Tibial nerve (tissue), 4 donors: ENCODE results near the gene SERPINA6.

Experiments
- CTCF ChIP-seq, 5 experiments: fragments of 200-600 bp in 3 of 5; fragments of 450-650 bp in 2 of 5; sonication (generic) in 3 of 5; IDR thresholded peaks; one replicate each; pipeline ENCODE4 v1.5.1; 2016 to 2019; ENCODE audit warnings: antibody characterized with exemption in 5 of 5, mild to moderate bottlenecking in 3 of 5, moderate library complexity in 2 of 5
- EP300 ChIP-seq, 2 donors: sonication (generic); formaldehyde crosslinking; IDR thresholded peaks; one replicate each; pipeline ENCODE4 v1.6.1; 2017; ENCODE audit warnings: antibody characterized with exemption in 2 of 2, mild to moderate bottlenecking in 1 of 2
- POLR2A ChIP-seq, 2 donors: fragments of 450-650 bp; IDR thresholded peaks; one replicate each; pipeline ENCODE4 v1.6.1; 2017; ENCODE audit warnings: antibody characterized with exemption in 2 of 2, mild to moderate bottlenecking in 2 of 2, moderate library complexity in 2 of 2

- TF ChIP-seq POLR2A (IDR thresholded peaks at IDR 0.05) (no peak), CTCF (IDR thresholded peaks at IDR 0.05) (no peak), EP300 (IDR thresholded peaks at IDR 0.05) (no peak)
Observed at GRCh38 chr14:94370524-94370910, 47.4 kb upstream of the SERPINA6 start.
